ENCODE results near the gene PPP1CC.
A peak's percentile ranks its signal among the peaks of the same experiment; 100 is the strongest.

Gene PPP1CC

DNA sequence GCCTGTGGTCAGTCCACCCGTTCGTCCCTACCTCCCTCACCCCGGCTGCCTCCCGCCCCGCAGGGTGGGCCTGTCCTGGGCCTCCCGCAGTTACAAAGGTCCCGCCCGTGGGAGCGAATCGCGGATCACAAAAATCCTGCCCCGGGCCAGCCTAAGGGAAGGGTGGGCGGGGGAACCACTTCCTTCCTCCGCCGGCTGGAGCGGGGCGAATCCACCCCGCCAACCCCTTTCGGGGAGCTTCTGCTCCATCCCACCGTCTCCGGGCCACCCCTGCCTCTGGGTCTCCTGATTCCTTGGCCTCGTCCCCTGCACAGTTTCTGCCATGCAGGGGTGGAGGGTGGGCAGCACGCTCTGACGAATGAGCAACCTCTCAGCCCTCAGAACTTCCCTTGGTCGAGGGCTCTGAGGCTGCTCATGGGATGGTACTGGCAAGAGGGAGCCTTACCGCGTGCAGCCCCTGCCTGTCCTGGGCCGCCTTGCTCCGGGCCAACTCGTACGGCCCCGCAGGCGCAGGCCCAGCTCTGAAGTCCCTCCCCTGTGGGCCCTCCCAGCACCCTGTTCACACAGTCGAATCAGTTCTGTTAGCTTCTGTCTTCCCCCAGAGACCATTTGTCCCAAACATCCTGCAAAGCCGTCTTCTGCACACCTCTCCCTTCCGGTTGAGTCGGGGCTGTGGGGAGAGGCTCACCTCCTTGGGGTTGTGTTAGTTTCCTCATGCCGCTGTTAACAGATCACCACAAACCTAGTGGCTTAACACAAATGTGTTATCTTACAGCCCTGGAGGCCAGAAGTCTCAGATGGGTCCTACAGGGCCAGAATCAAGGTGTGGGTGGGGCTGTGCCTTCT, 53.2 kb downstream of the PPP1CC start:
- no peaks in the 10 kb centered on the region for H3K36me3 Mint-ChIP-seq
- DNase-seq (ENCODE audit: low spot score in 2 of 2) (peak; percentile 33 to 82), ATAC-seq (peak; percentile 83)
- H3K4me1 Mint-ChIP-seq = peaks cover 30% of the 10 kb centered on the region
- H3K4me3 Mint-ChIP-seq = peak overlapping the region; percentile 92
- H3K9me3 Mint-ChIP-seq = no peaks in the 10 kb centered on the region
- peak overlapping the region; percentile 94 for H3K27ac Mint-ChIP-seq

DNA sequence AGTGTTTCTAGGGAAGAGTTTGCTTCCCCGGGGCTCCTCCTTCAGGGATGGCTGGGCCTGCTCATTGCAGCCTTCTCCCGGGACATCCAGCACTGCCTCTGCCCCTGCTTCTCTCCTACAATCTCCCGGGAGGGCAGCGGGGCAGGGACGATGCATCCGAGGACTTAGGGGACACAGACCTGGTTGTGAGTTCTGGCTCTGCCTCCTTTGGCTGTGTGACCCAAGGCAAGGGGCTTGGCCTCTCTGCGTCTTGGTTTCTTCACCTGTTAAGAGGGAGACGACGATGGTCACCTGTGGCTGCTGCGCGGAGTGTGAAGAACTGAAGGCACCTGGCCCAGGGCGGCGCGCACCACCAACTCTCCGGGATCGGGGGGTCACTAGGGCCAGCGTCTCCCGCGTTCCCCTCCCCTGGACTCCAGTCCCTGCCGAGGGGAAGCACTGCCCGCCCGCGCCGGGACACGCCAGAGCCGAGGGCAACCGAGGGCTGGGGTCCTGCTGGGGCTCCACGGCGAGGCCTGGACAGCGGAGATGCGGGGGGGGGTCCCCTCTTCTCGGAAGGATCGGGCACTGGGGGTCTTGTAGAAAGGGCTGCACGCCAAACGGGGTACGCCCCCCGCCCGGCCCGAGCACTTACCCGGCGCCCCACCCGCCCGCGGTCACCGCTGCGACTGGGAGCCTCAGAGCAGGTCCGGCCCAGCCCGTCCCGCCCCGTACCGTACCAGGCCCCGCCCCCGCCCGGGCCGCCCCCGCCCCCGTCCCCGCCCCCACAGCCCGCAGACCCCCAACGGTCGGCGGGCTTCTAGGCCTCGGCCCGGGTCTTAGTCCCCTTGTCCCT, 54.0 kb downstream of the PPP1CC start, which contains the start of gene HVCN1:
HVCN1 (minus strand) TSS at position 670 of the 835 bp plus-strand sequence. CDS start 5,870 bp downstream, outside the sequence.
- H3K4me1 Mint-ChIP-seq = peaks cover 34% of the 10 kb centered on the region

DNA sequence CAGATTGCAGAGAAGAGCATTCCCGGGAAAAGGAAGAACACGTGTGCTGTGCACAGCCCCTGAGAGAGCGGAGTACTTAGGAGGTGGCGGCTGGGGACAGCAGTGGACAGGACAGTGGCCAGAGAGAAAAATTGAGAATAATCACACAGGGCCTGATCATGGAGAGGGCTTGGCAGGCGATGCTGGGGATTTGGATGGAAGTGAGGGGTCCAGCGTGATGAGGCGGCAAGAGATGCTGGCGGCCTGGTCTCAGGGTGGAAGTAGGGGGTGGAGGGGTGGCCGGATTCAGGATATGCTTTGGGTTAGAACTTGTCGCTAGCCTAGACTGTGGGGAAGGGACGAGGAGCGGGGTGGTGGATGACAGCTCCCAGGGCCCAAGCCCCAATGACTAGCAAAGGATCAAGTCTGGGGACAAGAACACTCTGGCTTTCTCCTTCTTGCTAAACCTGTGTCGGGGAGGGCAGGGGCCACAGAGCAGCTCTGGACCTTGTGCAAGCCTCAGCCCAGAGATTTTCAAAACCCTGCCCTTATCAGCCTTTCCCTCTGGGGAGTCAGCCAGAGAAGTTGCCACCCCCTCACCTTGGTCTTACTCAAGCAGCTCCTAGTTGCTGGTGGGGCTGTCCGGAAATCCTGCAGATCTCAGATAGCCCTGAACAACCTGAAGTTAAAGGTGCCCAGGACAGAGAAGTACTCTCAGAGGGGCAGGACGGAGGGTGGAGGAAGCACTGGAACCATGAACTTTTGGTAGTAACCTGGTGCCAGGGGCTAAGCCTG, 55.1 kb downstream of the PPP1CC start:
- ATAC-seq = no peak
- peaks cover 34% of the 10 kb centered on the region for H3K4me1 Mint-ChIP-seq
- DNase-seq (ENCODE audit: low spot score in 2 of 2) = no peak
- peak overlapping the region; percentile 92 for H3K4me3 Mint-ChIP-seq
- H3K36me3 Mint-ChIP-seq = no peaks in the 10 kb centered on the region
- no peaks in the 10 kb centered on the region for H3K9me3 Mint-ChIP-seq
- H3K27ac Mint-ChIP-seq = peak overlapping the region; percentile 18

More for the DNA sequence above, 54.0 kb downstream of the PPP1CC start, which contains the start of gene HVCN1:
- H3K4me3 Mint-ChIP-seq = peak within 1 kb of the TSS; percentile 92
- ATAC-seq (peak; percentile 68), DNase-seq (ENCODE audit: low spot score in 2 of 2) (no peak)
- no peaks in the 10 kb centered on the region for H3K36me3 Mint-ChIP-seq
- H3K27ac Mint-ChIP-seq = peak within 1 kb of the TSS; percentile 94
- no peaks in the 10 kb centered on the region for H3K9me3 Mint-ChIP-seq

DNA sequence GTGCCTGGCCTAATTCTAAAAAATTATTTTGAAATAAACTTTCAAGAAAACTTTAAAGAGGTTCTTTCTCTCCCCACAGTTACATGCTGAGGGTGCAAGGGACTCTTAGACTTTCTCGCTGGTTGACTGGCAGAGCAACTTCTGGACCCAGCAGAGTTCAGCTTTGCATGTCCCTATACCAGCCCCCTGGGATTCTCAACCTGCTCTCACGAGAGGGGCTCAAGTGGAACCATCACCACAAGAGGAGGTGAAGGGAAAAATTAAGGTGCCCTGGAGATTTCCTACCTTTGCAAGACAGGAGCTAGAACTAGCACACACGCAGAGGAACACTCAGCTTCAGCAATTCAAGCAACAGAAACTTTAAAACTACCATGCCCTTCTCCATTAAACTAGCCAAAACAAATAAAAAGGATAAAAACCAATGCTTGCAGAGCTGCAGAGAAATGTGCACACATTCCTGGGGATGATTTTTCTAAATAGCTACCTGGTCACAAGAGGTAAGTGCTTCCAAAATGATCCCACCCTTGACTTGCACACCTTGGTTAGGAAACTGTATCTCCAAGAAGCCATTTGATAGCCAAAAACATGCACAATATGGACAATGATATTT, 56.3 kb downstream of the PPP1CC start:
- Mint-ChIP-seq H3K36me3 (no peaks in the 10 kb centered on the region), H3K27ac (no peak overlapping the region), H3K4me3 (peak overlapping the region; percentile 92), H3K4me1 (peaks cover 34% of the 10 kb centered on the region), H3K9me3 (no peaks in the 10 kb centered on the region)
- DNase-seq (ENCODE audit: low spot score in 2 of 2) (no peak), ATAC-seq (no peak)

DNA sequence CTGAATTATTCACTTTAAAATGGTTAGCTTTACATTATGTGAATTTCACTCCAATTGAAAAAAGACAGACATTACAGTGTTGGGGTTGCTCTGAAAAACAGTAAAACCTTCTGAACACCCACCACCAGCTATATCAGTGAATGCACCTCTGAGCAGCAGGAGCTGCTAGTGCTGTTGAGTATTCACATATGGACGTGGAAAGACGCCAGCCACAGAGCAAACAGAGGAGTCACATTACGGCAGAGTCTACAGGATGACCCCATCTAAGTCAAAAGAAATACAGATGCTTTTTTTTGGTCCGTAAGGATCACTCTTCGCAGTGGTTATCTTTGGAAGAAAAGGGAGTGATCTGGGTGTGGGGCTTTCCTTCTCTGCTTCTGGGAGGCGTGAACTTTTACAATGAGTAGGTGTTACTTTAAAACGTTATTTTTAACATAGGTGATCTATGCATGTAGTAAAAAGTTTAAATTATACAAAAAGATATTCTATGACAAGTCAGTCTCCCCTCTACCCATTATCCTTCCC, 58.3 kb downstream of the PPP1CC start:
- no peaks in the 10 kb centered on the region for H3K36me3 Mint-ChIP-seq
- H3K27ac Mint-ChIP-seq = no peak overlapping the region
- H3K4me1 Mint-ChIP-seq = peaks cover 21% of the 10 kb centered on the region
- no peak overlapping the region for H3K4me3 Mint-ChIP-seq
- ATAC-seq (no peak), DNase-seq (ENCODE audit: low spot score in 2 of 2) (no peak)
- no peaks in the 10 kb centered on the region for H3K9me3 Mint-ChIP-seq

DNA sequence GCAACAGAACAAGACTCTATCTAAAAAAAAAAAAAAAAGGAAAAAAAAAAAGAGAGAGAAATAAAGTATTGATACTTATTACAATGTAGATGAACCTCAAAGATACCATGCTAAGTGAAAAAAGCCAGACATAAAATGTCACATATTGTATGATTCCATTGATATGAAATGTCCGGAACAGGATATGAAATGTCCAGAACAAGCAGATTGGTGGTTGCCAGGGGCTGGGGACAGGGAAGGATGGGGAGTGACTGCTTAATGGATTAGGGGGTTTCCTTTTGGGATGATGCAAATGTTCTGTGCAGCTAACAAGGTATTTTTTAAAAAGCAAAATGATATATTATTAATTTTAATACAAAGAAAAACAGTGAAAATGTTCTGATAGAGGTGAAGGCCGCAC, 58.8 kb downstream of the PPP1CC start:
- H3K4me1 Mint-ChIP-seq = peaks cover 19% of the 10 kb centered on the region
- no peaks in the 10 kb centered on the region for H3K36me3 Mint-ChIP-seq
- ATAC-seq = no peak
- no peak for DNase-seq (ENCODE audit: low spot score in 2 of 2)
- H3K27ac Mint-ChIP-seq = no peak overlapping the region
- H3K4me3 Mint-ChIP-seq = no peak overlapping the region
- no peaks in the 10 kb centered on the region for H3K9me3 Mint-ChIP-seq

DNA sequence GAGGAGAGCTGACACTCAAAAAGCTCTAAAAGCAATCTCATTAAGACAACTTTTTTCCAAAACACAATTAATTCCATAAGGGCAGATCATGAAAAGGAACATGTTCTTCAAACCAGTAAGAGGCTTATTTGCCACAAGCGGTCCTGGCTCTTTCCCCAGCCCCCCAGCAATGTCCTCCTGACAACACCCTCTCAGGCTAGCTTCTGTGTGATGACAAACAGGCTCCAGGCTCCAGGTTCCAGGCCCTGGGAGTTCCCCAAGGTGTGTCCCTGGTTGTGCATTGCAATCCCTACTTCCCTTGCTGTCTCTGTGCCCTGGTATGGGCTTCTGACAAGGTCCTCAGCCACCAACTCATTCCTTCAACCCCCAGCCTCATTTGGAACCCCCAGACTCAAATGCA, 62.7 kb downstream of the PPP1CC start:
- Mint-ChIP-seq H3K4me3 (no peak overlapping the region), H3K36me3 (no peaks in the 10 kb centered on the region), H3K27ac (peak overlapping the region; percentile 55), H3K9me3 (no peaks in the 10 kb centered on the region), H3K4me1 (peaks cover 23% of the 10 kb centered on the region)
- DNase-seq (ENCODE audit: low spot score in 2 of 2) (no peak), ATAC-seq (no peak)

DNA sequence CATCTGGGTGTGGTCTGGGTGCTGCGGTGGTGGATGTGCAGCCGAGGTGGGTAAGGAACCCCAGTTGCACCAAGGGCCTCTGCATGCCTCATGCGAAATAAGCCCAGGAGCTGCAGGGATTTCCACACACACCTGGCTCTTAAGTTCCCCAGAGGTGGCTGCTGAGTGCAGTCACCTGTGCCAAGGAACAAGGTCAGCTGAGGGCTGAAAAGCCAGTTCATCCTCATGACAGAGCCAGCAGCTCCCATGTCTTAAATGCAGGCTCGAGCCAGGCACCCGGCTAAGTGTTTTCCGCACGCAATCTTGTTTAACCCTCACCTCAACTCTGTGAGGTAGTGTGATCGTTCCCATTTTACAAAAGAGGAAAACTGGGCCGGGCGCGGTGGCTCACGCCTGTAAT, 63.5 kb downstream of the PPP1CC start:
- Mint-ChIP-seq H3K36me3 (no peaks in the 10 kb centered on the region), H3K27ac (no peak overlapping the region), H3K4me3 (no peak overlapping the region), H3K4me1 (peaks cover 20% of the 10 kb centered on the region), H3K9me3 (peaks cover 3% of the 10 kb centered on the region)
- ATAC-seq (no peak), DNase-seq (ENCODE audit: low spot score in 2 of 2) (no peak)

DNA sequence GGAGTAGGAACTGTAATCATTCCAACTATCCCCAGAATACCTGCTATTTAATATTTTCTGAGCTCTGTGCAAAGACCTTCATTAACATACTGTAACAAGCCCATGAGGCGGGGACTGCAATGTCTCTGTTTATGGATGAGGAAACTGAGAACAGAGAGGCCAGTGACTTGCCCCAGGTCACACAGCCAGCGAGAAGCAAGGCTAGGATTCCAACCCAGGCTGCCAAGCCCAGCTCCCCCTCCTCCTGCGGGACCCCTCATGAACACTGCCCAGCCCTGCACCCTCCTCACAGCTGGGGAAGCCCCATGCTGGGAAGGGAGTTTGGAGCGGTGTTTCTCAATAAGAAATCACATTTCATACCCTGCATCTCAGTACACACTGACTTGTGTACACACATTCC, 64.7 kb downstream of the PPP1CC start:
- peak overlapping the region; percentile 88 for H3K27ac Mint-ChIP-seq
- H3K4me1 Mint-ChIP-seq = peaks cover 19% of the 10 kb centered on the region
- DNase-seq (ENCODE audit: low spot score in 2 of 2) (no peak), ATAC-seq (no peak)
- H3K36me3 Mint-ChIP-seq = no peaks in the 10 kb centered on the region
- H3K9me3 Mint-ChIP-seq = peaks cover 3% of the 10 kb centered on the region
- H3K4me3 Mint-ChIP-seq = peak overlapping the region; percentile 30

DNA sequence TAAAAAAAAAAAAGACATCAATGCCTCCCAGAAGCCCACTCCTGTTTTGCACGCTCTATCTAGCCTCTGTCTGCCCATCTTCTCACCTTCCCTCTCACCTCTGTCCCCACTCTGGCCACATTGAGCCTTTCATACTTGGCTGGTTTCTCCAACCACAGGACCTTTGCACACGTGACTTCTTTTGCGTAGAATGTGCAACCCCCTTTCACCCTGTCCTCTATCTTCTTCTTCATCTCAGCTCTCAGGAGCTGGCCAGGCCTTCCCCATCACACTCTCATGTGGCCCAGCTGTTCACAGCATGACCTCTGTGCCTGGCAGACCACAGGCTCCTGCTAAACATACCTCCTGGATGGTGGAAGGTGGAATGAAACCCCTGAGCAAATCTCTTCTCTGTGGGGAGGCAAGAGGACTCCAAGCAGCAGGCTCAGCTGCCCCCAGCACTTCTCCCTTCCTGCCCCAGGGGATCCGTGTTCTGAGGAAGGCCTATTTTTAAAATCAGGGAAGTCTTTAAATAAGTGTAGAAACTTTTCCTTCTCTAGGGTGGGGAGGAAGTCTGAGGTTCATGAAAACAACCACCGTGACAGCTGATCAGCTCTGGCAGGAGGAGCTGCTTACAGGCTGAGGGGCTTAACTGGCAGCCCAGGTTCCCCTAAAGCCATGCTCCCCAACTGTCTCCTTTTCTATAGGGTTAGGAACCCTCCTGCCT, 65.3 kb downstream of the PPP1CC start:
- peaks cover 3% of the 10 kb centered on the region for H3K9me3 Mint-ChIP-seq
- ATAC-seq (peak; percentile 51), DNase-seq (ENCODE audit: low spot score in 2 of 2) (no peak)
- H3K36me3 Mint-ChIP-seq = no peaks in the 10 kb centered on the region
- H3K4me3 Mint-ChIP-seq = peak overlapping the region; percentile 30
- peak overlapping the region; percentile 88 for H3K27ac Mint-ChIP-seq
- H3K4me1 Mint-ChIP-seq = peaks cover 19% of the 10 kb centered on the region

DNA sequence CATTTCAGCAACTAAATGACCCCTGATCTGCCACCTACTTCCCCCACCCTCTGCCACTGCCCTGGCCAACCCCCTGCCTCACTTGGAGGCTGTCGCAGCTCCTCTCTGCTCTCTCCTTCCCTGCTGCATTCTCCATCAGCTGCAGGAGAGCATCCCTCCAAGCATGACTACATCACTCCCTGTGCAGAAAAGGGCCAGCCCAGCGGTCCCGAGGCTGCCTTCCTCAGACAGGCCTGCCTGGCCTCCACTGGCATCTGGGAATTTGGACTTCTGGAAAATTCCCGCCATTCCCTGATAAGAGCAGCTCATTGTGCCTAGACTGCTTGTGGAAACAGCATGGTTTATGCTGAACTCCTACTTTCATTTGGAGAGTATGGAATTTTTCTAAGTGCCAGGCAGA, 66.5 kb downstream of the PPP1CC start:
- H3K9me3 Mint-ChIP-seq = peaks cover 3% of the 10 kb centered on the region
- H3K27ac Mint-ChIP-seq = peak overlapping the region; percentile 88
- no peaks in the 10 kb centered on the region for H3K36me3 Mint-ChIP-seq
- H3K4me1 Mint-ChIP-seq = peaks cover 19% of the 10 kb centered on the region
- H3K4me3 Mint-ChIP-seq = no peak overlapping the region
- DNase-seq (ENCODE audit: low spot score in 2 of 2) = no peak
- ATAC-seq = no peak

DNA sequence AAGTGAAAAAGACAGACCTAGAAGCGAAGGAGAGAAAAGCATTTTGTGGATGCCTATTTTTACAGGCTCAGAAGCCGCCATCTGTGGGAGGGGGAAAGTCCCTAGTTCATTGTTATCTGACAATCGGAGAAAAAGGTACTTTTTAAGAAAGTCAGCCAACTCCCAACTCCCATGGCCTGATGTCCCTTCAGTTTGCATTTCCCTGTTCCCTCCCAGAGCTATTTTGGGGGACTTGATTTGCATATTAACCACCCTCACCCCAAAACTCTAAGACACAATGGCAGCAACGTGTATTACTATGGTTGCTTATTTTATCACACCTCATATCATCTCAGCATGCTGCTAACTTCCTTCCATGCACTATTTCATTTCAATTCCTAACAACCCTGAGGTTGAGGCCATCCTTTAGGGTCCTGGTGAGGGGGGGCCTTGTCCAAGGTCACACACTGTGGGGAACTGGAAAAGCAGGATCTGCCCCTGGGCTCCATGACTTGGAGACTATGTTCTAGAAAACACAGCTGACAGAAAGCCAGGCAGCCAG, 72.5 kb downstream of the PPP1CC start:
- ATAC-seq (peak; percentile 56), DNase-seq (ENCODE audit: low spot score in 2 of 2) (no peak)
- Mint-ChIP-seq H3K9me3 (peaks cover 3% of the 10 kb centered on the region), H3K27ac (peak overlapping the region; percentile 84), H3K36me3 (no peaks in the 10 kb centered on the region), H3K4me1 (peaks cover 23% of the 10 kb centered on the region), H3K4me3 (peak overlapping the region; percentile 23)

Measured in stimulated activated effector memory CD8-positive, alpha-beta T cell treated with anti-CD3 and anti-CD28 coated beads, Interleukin-12 subunit alpha, Interleukin-12 subunit beta, amount 100 ng/mL, for 72 hours (primary cell).